ENCODE data around the gene BCOR. TPM values are rescaled to one million over a fixed set of nuclear protein-coding genes. Genes with fewer than 3 reads are reported as not detected.

The BCOR gene
- total RNA-seq, 1 donor from 2014 or later = 24.8 TPM

- Mint-ChIP-seq H3K4me3 (ENCODE audit: unreplicated experiment) (no peak overlapping the region), H3K36me3 (ENCODE audit: unreplicated experiment) (peaks cover 32% of the 10 kb centered on the region), H3K9me3 (ENCODE audit: unreplicated experiment) (peaks cover 5% of the 10 kb centered on the region), H3K27me3 (ENCODE audit: unreplicated experiment) (no peaks in the 10 kb centered on the region), H3K27ac (ENCODE audit: unreplicated experiment) (no peak overlapping the region), H3K4me1 (ENCODE audit: unreplicated experiment) (peaks cover 3% of the 10 kb centered on the region)
- no peak for DNase-seq (ENCODE audit: extremely low spot score, unreplicated experiment)
- no peak for TF ChIP-seq CTCF (IDR thresholded peaks at IDR 0.05)
These were observed 25.5 kb downstream of the BCOR start for GRCh38 chrX:40072246-40072645.

GRCh38 chrX:40068048-40068447 is 29.7 kb downstream of the BCOR start:
- no peak for DNase-seq (ENCODE audit: extremely low spot score, unreplicated experiment)
- Mint-ChIP-seq H3K4me3 (ENCODE audit: unreplicated experiment) (no peak overlapping the region), H3K9me3 (ENCODE audit: unreplicated experiment) (peaks cover 5% of the 10 kb centered on the region), H3K27me3 (ENCODE audit: unreplicated experiment) (no peaks in the 10 kb centered on the region), H3K4me1 (ENCODE audit: unreplicated experiment) (peaks cover 9% of the 10 kb centered on the region), H3K27ac (ENCODE audit: unreplicated experiment) (peak overlapping the region; percentile 47), H3K36me3 (ENCODE audit: unreplicated experiment) (peaks cover 25% of the 10 kb centered on the region)
- TF ChIP-seq CTCF (IDR thresholded peaks at IDR 0.05) = peak; percentile 20

- Mint-ChIP-seq H3K27ac (ENCODE audit: unreplicated experiment) (no peak overlapping the region), H3K4me1 (ENCODE audit: unreplicated experiment) (peaks cover 11% of the 10 kb centered on the region), H3K9me3 (ENCODE audit: unreplicated experiment) (peaks cover 5% of the 10 kb centered on the region), H3K36me3 (ENCODE audit: unreplicated experiment) (peaks cover 22% of the 10 kb centered on the region), H3K27me3 (ENCODE audit: unreplicated experiment) (no peaks in the 10 kb centered on the region), H3K4me3 (ENCODE audit: unreplicated experiment) (no peak overlapping the region)
- TF ChIP-seq CTCF (IDR thresholded peaks at IDR 0.05) = no peak
- no peak for DNase-seq (ENCODE audit: extremely low spot score, unreplicated experiment)
These were observed 31.1 kb downstream of the BCOR start for GRCh38 chrX:40066700-40067099.

- Mint-ChIP-seq H3K4me1 (ENCODE audit: unreplicated experiment) (peaks cover 11% of the 10 kb centered on the region), H3K36me3 (ENCODE audit: unreplicated experiment) (peaks cover 21% of the 10 kb centered on the region), H3K9me3 (ENCODE audit: unreplicated experiment) (no peaks in the 10 kb centered on the region), H3K4me3 (ENCODE audit: unreplicated experiment) (no peak overlapping the region), H3K27ac (ENCODE audit: unreplicated experiment) (no peak overlapping the region), H3K27me3 (ENCODE audit: unreplicated experiment) (no peaks in the 10 kb centered on the region)
- no peak for DNase-seq (ENCODE audit: extremely low spot score, unreplicated experiment)
- TF ChIP-seq CTCF (IDR thresholded peaks at IDR 0.05) = no peak
These were observed 32.3 kb downstream of the BCOR start for GRCh38 chrX:40065296-40066046.

- no peak for TF ChIP-seq CTCF (IDR thresholded peaks at IDR 0.05)
- Mint-ChIP-seq H3K9me3 (ENCODE audit: unreplicated experiment) (no peaks in the 10 kb centered on the region), H3K4me3 (ENCODE audit: unreplicated experiment) (no peak overlapping the region), H3K27ac (ENCODE audit: unreplicated experiment) (no peak overlapping the region), H3K36me3 (ENCODE audit: unreplicated experiment) (peaks cover 14% of the 10 kb centered on the region), H3K27me3 (ENCODE audit: unreplicated experiment) (no peaks in the 10 kb centered on the region), H3K4me1 (ENCODE audit: unreplicated experiment) (peaks cover 10% of the 10 kb centered on the region)
- DNase-seq (ENCODE audit: extremely low spot score, unreplicated experiment) = no peak
These were observed 33.6 kb downstream of the BCOR start for GRCh38 chrX:40064055-40064597.
